GM19238 (cell line): ENCODE data around the gene BLACAT1.
"Not testable (repeated sequence)": the region's sequence is repeated elsewhere in the genome, so short reads cannot be mapped to it uniquely, and the experiment has no call there.

Experiments used
- DNase-seq: peaks from one replicate; pipeline ENCODE4 v3.0.0; 2011; ENCODE audit warnings: low spot score; ENCODE audit not compliant: insufficient read length

Gene BLACAT1

DNA sequence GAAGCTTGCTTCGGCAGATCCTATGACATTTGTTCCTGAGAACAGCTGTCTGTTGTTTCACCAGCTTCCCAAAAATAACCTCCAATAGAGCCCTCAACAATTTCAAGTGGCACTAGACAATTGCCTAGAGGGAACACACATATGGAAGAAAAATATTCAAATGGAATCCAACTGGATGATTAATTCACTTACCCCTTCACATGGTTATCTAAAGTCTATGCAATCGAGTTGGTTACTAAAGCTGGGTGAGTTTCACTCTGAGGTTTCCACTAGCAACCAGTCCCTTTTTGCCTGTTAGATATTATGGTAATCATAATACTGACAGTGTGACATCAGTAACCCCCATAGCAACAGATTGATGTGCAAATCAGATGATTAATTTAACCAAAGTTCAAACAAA lies 34.0 kb downstream of the BLACAT1 start, which contains the start of gene LEMD1:
TSS of gene LEMD1 (minus strand) at position 259 of the 400 bp plus-strand sequence. CDS start 1,520 bp downstream, outside the sequence.
- DNase-seq = no peak

DNA sequence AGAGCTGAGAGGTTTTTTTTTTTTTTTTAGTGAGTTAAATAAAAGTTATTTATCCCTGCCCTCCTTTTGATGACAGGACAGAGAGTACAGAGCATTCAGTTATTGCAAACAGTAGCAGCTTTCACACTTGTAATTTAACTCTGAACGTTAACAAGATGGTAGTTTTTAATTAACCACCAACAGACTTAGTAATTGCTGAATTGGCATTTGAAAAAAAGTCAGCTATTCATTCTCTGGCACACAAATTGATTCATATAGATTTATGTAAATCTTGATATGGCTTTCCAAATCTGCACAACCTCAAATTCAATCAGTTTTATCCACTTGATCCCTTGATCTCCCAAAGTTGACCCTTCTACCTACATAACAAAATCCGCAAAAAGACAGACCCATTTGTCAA lies 34.9 kb downstream of the BLACAT1 start:
- DNase-seq = no peak

DNA sequence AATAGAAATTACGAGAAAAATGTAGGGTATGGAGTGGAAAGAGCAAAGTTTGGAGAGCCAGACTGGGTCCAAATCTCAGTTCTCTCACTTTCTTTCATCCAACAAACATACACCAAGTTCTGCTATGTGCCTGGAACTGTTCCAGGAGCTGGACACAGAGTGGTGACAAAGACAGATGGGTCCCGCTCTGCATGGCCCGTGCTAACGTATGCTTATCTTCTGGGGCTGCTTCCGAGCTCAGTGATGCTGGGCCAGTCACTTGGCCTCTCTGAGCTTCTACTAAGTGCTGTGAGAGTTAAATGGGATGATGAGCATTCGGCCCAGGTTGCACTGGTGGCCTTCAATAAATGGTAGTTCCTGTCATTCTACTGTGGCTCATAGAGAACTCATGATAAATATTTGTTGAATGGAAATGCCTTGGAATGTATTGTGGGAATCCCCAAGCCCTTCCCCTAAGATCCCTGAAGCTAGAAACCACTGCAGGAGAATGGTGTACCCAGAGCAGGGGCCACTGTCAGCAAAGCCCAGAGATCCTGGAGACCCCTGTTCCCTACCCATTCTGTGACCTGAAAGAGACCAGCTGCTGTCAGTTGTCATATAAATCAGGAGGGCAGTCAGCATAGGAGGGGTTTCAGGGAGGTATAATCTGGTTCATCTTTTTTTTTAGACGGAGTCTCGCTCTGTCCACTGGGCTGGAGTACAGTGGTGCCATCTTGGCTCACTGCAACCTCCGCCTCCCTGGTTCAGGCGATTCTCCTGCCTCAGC lies 37.8 kb downstream of the BLACAT1 start:
- no peak for DNase-seq

DNA sequence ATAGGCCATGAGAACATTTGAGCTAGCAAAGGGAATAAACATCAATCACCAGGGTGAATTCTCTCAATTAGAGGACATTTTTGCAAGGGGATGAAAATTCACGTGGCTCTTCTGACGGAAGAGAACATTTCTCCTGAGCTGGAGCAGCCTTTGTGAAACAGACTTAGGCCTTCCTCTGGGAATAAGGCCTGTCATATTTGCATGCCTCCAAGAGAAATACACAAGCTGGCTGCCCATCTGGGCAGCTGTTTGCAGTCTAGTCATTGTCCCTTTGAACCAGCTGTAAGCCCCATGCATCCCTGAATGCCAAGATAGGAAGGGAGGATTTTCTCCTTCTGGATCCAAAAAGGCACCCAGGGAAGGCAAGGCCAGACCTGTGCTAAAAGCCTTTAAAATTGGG lies 39.5 kb downstream of the BLACAT1 start:
- no peak for DNase-seq

GRCh38 chr1:205410581-205411298 lies 45.1 kb downstream of the BLACAT1 start:
- no peak for DNase-seq

DNA sequence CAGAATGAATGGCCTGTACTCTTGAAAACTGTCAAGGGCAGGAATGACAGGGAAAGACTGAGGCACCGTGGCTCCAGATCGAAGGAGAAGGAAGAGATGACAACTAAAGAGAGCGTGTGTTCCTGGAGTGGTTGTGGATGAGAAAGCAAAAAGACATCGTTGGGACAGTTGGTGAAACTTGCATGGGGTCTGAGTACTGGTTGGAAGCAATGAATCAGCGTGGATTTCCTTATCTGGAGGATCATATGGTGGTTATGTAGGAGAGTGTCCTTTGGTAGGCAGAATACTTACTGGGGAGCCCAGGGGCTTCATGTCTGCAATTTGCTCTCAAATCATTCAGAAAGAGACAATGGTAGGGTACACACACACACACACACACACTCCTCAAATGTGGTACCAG lies 47.9 kb downstream of the BLACAT1 start:
- DNase-seq = no peak

DNA sequence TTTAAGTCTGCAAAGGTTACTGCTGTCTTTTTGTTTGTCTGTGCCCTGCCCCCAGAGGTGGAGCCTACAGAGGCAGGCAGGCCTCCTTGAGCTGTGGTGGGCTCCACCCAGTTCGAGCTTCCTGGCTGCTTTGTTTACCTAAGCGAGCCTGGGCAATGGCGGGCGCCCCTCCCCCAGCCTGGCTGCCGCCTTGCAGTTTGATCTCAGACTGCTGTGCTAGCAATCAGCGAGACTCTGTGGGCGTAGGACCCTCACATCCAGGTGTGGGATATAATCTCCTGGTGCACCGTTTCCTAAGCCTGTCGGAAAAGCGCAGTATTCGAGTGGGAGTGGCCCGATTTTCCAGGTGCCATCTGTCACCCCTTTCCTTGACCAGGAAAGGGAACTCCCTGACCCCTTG lies 49.6 kb downstream of the BLACAT1 start:
- not testable (repeated sequence) for DNase-seq
